ENCODE measurements around the gene CNPY2.

DNA sequence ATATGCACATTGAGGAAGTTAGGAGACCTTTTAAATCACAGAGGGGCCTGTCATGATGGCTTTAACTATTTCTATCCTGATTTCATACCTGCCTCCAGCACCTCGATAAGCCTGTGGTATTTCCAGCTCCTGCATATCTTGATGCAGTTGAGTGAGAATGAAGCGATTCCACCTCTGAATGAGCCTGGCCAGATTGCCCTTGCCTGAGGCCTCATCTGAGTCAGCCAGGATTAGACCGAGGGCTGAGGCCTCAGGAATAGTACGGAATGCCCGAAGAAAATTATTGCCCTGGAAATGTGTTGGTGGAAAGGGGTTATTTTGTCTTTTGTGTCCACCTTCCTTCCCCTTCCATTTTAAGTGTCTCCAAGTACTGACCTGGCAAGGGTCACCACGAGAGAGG is 8.4 kb upstream of the CNPY2 start:
- TF ChIP-seq, protein P1, sequence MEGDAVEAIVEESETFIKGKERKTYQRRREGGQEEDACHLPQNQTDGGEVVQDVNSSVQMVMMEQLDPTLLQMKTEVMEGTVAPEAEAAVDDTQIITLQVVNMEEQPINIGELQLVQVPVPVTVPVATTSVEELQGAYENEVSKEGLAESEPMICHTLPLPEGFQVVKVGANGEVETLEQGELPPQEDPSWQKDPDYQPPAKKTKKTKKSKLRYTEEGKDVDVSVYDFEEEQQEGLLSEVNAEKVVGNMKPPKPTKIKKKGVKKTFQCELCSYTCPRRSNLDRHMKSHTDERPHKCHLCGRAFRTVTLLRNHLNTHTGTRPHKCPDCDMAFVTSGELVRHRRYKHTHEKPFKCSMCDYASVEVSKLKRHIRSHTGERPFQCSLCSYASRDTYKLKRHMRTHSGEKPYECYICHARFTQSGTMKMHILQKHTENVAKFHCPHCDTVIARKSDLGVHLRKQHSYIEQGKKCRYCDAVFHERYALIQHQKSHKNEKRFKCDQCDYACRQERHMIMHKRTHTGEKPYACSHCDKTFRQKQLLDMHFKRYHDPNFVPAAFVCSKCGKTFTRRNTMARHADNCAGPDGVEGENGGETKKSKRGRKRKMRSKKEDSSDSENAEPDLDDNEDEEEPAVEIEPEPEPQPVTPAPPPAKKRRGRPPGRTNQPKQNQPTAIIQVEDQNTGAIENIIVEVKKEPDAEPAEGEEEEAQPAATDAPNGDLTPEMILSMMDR (IDR thresholded peaks at IDR 0.05), result no peak
- TF ChIP-seq POLR2AphosphoS5 (IDR thresholded peaks at IDR 0.05; ENCODE audit: insufficient read depth in 1 of 2, low read depth in 1 of 2), result no peak
